ENCODE measurements around the gene DSG2.
"Not testable (repeated sequence)": the region's sequence is repeated elsewhere in the genome, so short reads cannot be mapped to it uniquely, and the experiment has no call there.

DSG2 gene

GRCh38 chr18:31498574-31499524, 872 bp downstream of the DSG2 start:
- DNase-seq (ENCODE audit: low read depth) = no peak

GRCh38 chr18:31500051-31500688, 2.2 kb downstream of the DSG2 start:
- no peak for DNase-seq (ENCODE audit: low read depth)
- H3K4me3 ChIP-seq (ENCODE audit: low read depth, low read length) = no peak overlapping the region

More at GRCh38 chr18:31498574-31499524, 872 bp downstream of the DSG2 start:
- H3K4me3 ChIP-seq (ENCODE audit: low read depth, low read length) = peak overlapping the region; percentile 75

- no peak for DNase-seq (ENCODE audit: low read depth)
- no peak overlapping the region for H3K4me3 ChIP-seq (ENCODE audit: low read depth, low read length)
Observed at GRCh38 chr18:31503011-31503410, 5.0 kb downstream of the DSG2 start.

- DNase-seq (ENCODE audit: low read depth) = no peak
- H3K4me3 ChIP-seq (ENCODE audit: low read depth, low read length) = no peak overlapping the region
Observed at GRCh38 chr18:31504455-31505147, 6.6 kb downstream of the DSG2 start.

DNA sequence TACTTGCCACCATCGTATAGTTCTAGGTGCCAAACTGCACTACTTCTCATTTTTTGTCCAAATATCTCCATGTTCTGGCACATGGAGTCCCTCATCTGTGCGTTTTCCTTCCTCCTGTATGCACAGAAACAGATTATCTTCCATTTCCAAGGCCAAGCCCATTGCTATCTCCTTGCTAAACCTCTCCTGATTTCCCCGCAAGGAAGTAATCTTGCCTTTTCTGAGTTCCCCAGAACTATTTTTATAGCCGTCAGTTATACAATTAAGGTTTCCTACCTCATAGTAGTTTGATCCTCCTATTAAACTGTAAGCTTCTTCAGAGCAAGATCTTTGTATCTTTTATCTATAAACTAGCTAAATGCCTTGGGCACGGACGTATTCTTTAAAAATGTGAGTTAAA, 7.2 kb downstream of the DSG2 start:
- DNase-seq (ENCODE audit: low read depth) = no peak
- H3K4me3 ChIP-seq (ENCODE audit: low read depth, low read length) = no peak overlapping the region

DNA sequence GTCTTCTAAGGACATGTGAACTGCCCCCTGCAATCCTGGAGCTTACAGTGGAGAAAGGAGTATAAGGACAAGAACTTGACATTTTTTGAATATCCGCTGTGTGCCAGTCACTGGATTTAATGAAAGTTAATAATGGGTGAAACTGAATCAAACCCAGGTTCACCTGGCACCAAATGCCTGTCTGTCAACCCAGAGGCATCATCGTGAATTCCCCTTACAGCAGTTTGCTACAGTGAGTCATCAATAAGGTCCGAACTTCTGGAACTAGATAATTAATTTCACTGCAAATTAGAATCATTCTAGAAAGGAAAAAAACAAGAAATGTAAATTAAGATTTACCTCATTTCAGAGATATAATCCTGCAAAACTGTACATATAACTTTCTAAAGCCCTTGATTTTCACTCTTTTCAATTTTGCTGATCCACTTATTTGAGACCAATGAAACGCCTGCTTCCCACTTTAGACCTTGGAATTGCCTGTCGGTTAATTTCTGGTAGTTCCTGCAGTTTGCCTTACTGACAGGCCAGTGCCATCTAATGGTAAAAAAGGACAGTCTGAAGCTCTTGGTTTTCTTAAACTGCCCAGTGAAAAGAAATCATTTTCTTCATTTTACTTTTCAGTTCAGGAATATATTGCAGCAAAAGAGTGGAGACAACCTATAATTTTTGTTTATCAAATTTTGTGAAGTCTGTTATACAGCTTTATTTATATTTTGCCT, 8.2 kb downstream of the DSG2 start:
- H3K4me3 ChIP-seq (ENCODE audit: low read depth, low read length) = no peak overlapping the region
- no peak for DNase-seq (ENCODE audit: low read depth)

GRCh38 chr18:31507124-31507523, 9.1 kb downstream of the DSG2 start:
- DNase-seq (ENCODE audit: low read depth); H3K4me3 ChIP-seq (ENCODE audit: low read depth, low read length): not testable (repeated sequence)

DNA sequence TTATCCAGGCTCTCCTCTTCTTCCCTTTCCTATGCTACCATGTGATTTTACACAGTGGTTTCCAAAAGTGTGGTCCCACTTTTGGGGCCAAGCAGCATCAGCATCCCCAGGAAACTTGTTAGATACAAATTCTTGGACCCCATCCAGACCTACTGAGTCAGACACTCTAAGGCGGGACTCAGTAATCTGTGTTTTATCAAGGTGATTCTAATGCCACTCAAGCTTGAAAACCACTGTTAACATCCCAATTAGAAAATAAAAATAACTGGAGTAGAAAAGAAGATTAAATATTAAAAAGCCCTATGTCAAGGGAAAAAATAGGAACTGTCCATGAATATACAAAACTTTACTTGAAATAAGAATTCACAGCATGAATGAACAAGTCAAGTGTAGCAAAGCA, 10.8 kb downstream of the DSG2 start:
- H3K4me3 ChIP-seq (ENCODE audit: low read depth, low read length) = no peak overlapping the region
- DNase-seq (ENCODE audit: low read depth) = no peak

DNA sequence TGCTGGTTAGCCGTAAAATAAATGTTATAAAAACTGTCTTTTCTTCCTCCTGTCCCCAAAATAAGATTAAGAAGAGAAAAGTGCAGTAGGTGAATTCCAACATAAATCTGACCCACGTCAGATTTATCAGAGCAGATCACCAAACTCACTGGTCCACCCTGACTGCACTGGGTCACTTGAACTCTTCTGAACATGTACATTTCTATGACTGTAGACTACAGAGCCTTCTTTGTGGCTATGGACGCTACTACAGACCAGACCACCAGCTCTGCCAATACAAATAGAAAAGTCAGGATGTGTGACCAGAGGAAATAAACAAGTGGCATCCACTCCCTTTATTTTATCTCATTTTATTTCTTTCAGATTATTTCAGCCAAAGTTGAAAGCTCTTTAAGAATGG, 11.6 kb downstream of the DSG2 start:
- no peak for DNase-seq (ENCODE audit: low read depth)
- H3K4me3 ChIP-seq (ENCODE audit: low read depth, low read length) = no peak overlapping the region

- DNase-seq (ENCODE audit: low read depth) = no peak
- no peak overlapping the region for H3K4me3 ChIP-seq (ENCODE audit: low read depth, low read length)
Observed at GRCh38 chr18:31510319-31510718, 12.3 kb downstream of the DSG2 start.

DNA sequence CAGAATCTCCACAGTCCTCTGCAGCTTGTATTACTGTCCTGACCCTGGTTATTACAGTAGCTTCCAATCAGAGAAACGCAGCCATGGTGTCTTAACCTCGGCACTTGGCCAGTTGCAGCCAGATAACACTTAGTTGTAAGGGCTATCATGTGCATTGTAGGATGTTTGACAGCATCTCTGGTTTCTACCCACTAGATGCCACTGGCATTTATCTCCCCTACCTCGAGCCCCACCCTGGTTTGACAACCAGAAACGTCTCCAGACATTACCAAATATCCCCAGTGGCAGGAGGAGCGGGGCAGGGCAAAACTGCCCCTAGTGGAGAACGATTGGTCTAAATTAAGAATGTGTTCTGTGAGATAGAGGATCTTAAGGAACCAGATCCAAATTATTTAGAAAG, 13.1 kb downstream of the DSG2 start:
- no peak overlapping the region for H3K4me3 ChIP-seq (ENCODE audit: low read depth, low read length)
- DNase-seq (ENCODE audit: low read depth) = no peak

GRCh38 chr18:31512203-31512764, 14.3 kb downstream of the DSG2 start:
- peak; percentile 60 for DNase-seq (ENCODE audit: low read depth)
- no peak overlapping the region for H3K4me3 ChIP-seq (ENCODE audit: low read depth, low read length)

DNA sequence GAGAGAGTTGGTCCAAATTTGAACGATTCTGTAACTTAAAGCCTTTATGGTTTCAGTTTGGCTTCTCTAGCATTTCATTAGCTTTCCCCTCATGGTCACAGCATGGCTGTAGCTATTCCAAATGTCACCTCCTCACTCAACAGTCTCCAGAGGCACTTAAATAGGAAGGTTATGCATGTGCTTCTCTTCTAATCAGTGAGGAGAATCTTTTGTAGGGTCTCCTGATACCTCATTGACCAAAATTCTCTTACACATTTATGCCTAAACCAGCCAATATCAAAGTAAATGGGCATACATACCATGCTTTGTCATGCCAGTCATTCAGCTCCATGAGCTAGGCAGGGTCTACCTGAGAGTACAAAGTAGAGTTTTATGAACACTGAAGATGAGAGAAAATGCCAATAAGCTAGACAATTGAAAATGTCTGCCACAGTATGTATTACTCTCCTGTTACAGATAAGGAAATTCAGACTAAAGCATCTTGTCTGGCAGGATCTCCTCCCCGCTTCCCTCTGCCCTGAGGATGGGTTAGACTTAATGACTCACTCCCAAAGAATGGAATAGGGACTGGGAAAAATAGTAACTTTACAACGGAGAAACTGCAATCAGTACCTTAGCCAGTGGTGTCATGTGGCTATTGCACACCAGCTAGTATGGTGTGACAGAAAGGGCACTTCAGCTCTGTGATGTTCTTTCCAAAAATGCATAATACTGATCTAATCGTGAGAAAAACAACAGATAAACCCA, 15.4 kb downstream of the DSG2 start:
- no peak overlapping the region for H3K4me3 ChIP-seq (ENCODE audit: low read depth, low read length)
- DNase-seq (ENCODE audit: low read depth) = peak; percentile 45

DNA sequence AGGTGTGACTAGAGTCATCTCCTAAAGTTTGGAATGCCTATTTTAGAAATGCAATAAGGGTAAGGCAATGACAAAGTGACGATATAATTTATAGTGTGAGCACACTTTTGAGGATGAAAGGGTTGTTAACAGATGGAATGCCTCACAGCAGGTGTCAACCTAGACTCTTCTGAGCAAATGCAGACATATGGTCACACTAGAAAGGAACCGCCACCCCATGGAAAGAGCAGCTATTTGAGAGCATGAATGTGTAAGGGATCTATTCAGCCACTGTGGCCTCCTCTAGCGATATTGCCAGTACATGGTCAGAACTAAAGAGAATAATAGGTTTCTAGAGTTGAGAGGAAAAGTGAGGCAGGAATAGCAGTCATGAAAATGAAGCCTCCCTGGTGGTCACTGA, 18.5 kb downstream of the DSG2 start:
- no peak for DNase-seq (ENCODE audit: low read depth)
- no peak overlapping the region for H3K4me3 ChIP-seq (ENCODE audit: low read depth, low read length)

DNA sequence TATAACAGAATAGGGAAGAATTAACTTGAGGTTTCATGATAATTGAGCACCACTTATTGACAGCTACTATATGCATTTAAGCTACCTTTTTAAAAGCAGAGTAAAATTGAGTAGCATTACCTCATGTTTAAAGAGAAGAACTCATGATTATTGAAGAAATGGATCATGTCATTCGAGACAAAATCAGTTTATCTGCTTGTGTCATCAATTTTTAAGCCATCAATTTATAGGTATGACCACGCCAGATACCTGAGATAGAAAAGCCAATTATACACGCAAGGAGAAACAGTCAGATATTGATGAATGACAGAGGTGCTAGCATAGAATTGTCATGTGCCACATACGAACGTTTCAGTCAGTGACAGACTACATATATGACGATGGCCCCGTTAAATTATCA, 28.4 kb downstream of the DSG2 start:
- DNase-seq (ENCODE audit: low read depth) = no peak
- no peak overlapping the region for H3K4me3 ChIP-seq (ENCODE audit: low read depth, low read length)

DNA sequence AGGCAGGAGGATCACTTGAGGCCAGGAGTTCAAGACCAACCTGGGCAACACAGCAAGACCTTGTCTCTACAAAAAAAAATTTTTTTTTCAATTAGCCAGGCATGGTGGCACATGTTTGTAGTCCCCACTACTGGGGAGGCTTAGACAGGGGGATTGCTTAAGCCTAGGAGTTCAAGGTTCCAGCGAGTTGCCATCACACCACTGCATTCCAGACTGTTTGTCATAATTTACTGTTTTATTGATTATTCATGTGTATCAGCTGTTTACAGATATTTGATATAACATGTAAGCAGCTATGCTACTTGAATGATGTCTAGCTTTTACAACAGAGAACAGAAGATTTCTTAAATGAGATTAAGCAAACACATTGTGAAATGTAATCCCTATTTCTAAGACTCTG, 35.3 kb downstream of the DSG2 start:
- no peak overlapping the region for H3K4me3 ChIP-seq (ENCODE audit: low read depth, low read length)
- DNase-seq (ENCODE audit: low read depth) = no peak

DNA sequence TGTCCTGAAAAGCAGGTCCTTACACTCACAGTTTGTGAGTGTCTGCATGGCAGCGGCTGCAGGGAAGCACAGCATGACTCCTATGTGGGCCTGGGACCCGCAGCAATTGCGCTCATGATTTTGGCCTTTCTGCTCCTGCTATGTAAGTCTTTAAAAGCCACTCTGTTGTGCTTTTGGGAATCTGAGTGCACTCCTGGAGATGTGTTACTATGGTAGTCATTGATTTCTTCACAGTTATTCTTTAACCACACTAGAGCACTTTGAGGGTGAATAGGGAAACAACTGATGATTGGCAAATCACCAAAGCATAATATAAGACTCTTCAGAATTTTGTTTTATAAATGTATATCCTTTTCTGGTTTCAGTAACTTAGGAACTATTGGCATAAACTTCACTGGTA, 40.9 kb downstream of the DSG2 start:
- no peak overlapping the region for H3K4me3 ChIP-seq (ENCODE audit: low read depth, low read length)
- no peak for DNase-seq (ENCODE audit: low read depth)

DNA sequence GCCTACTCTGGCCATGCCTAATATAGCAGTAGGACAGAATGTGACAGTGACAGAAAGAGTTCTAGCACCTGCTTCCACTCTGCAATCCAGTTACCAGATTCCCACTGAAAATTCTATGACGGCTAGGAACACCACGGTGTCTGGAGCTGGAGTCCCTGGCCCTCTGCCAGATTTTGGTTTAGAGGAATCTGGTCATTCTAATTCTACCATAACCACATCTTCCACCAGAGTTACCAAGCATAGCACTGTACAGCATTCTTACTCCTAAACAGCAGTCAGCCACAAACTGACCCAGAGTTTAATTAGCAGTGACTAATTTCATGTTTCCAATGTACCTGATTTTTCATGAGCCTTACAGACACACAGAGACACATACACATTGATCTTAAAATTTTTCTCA, 48.5 kb downstream of the DSG2 start:
- H3K4me3 ChIP-seq (ENCODE audit: low read depth, low read length) = no peak overlapping the region
- DNase-seq (ENCODE audit: low read depth) = no peak

GRCh38 chr18:31548853-31549252, 50.9 kb downstream of the DSG2 start:
- no peak overlapping the region for H3K4me3 ChIP-seq (ENCODE audit: low read depth, low read length)
- no peak for DNase-seq (ENCODE audit: low read depth)
